BJ (cell line): ENCODE measurements around the gene GBA2. TPM values are rescaled to one million over a fixed set of nuclear protein-coding genes. Genes with fewer than 3 reads are reported as not detected.

Source experiments
- CTCF ChIA-PET: fragments of 350-600 bp; formaldehyde crosslinking; extraction: SDS; loops from one replicate; lab custom pipeline; 2021; ENCODE audit warnings: antibody characterized with exemption, inconsistent platforms; lab: Yijun Ruan, JAX
- POLR2A ChIA-PET: fragments of 300-600 bp; sonication (Branson Sonifier 250); formaldehyde crosslinking; extraction: SDS; loops from one replicate; lab custom pipeline; 2021; ENCODE audit warnings: antibody characterized with exemption; lab: Charles Lee
- DNase-seq: peaks from one replicate; pipeline ENCODE4 v3.0.0-alpha.2; 2011; ENCODE audit warnings: low read depth
- H3K27me3 ChIP-seq: 2 replicates; pipeline ENCODE4 v1.6.0; 2011; ENCODE audit warnings: low read length; ENCODE audit not compliant: control insufficient read depth, insufficient read depth
- H3K36me3 ChIP-seq: 2 replicates; pipeline ENCODE4 v1.5.1; 2011; ENCODE audit warnings: low read length; ENCODE audit not compliant: control insufficient read depth, insufficient read depth
- H3K4me3 ChIP-seq: 2 replicates; pipeline ENCODE4 v1.5.1; 2011; ENCODE audit warnings: low read depth, mild to moderate bottlenecking, control low read depth, low read length
- polyA plus RNA-seq: library from polyadenylated mRNA; depleted of rRNA; stranded (reverse); fragments of >200 nt; gene quantifications from 2 replicates; pipeline ENCODE4 v1.2.3, GENCODE V29; 2011
- TF ChIP-seq, protein P1 (sequence below): IDR thresholded peaks from 2 replicates; pipeline ENCODE4 v1.5.1; 2011; ENCODE audit warnings: low read depth, mild to moderate bottlenecking, control low read depth, inconsistent platforms, low read length, moderate library complexity; ENCODE audit not compliant: insufficient read depth

The GBA2 gene
- polyA plus RNA-seq, 1 experiment: 44.1 TPM

DNA sequence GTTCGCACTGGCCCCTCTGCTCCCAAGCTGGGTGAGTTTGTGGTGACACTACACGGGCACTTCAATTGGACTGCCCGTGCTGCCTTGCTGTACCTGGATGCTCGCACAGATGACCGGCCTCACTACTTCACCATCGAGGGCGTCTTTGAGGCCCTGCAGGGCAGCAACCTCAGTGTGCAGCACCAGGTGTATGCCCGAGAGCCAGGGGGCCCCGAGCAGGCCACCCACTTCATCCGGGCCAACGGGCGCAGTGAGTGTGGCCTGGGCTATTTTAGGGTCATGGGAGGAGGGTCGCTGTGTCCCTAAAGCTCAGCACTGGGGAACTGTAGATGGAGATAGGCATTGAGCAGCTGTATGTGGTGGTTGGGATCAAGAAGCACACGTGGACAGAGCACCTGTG is 43.8 kb upstream of the GBA2 start:
- TF ChIP-seq, protein P1, sequence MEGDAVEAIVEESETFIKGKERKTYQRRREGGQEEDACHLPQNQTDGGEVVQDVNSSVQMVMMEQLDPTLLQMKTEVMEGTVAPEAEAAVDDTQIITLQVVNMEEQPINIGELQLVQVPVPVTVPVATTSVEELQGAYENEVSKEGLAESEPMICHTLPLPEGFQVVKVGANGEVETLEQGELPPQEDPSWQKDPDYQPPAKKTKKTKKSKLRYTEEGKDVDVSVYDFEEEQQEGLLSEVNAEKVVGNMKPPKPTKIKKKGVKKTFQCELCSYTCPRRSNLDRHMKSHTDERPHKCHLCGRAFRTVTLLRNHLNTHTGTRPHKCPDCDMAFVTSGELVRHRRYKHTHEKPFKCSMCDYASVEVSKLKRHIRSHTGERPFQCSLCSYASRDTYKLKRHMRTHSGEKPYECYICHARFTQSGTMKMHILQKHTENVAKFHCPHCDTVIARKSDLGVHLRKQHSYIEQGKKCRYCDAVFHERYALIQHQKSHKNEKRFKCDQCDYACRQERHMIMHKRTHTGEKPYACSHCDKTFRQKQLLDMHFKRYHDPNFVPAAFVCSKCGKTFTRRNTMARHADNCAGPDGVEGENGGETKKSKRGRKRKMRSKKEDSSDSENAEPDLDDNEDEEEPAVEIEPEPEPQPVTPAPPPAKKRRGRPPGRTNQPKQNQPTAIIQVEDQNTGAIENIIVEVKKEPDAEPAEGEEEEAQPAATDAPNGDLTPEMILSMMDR: no peak
- H3K27me3 ChIP-seq: no peaks in the 10 kb centered on the region
- CTCF ChIA-PET: interaction anchor here (0.6 to 2.8 kb wide), 8 partner anchors 20 to 397 kb away, joined by 3 to 20 read pairs (median 4); partner anchors contain the start of genes HINT2 and SPAG8
- no peak for DNase-seq
- POLR2A ChIA-PET: no interaction called here
- peak overlapping the region; percentile 61 for H3K4me3 ChIP-seq
- no peaks in the 10 kb centered on the region; the same call in 1 of the 2 replicates for H3K36me3 ChIP-seq

DNA sequence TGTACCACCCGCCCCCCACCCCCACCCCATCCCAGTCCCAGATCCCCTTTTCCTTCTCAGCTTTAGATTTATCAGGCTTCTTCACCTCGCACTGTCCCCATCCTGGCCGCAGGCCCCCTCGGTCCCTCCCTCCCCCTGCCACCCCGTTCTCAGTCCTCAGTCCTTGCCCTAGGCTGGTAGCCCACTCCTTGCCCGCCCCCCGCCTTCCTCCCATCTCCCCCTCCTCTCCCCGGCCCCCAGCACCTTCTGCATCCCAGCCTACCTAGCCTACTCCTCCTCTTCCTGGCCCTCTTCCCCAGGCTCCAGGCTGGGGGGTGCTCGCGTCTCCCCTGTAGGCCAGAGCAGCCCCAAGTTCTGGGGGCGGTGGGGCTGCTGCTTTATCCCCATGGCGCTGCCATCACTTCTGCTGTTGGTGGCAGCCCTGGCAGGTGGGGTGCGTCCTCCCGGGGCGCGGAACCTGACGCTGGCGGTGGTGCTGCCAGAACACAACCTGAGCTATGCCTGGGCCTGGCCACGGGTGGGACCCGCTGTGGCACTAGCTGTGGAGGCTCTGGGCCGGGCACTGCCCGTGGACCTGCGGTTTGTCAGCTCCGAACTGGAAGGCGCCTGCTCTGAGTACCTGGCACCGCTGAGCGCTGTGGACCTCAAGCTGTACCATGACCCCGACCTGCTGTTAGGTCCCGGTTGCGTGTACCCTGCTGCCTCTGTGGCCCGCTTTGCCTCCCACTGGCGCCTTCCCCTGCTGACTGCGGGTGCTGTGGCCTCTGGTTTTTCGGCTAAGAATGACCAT is 43.2 kb upstream of the GBA2 start:
- no peaks in the 10 kb centered on the region for H3K27me3 ChIP-seq
- DNase-seq: no peak
- no peaks in the 10 kb centered on the region; the same call in 1 of the 2 replicates for H3K36me3 ChIP-seq
- TF ChIP-seq, protein P1: no peak
- POLR2A ChIA-PET: no interaction called here
- CTCF ChIA-PET: interaction anchor here (0.6 to 2.8 kb wide), 9 partner anchors 17 to 398 kb away, joined by 3 to 20 read pairs (median 4); partner anchors contain the start of genes HINT2 and SPAG8
- H3K4me3 ChIP-seq: peak overlapping the region; percentile 61

DNA sequence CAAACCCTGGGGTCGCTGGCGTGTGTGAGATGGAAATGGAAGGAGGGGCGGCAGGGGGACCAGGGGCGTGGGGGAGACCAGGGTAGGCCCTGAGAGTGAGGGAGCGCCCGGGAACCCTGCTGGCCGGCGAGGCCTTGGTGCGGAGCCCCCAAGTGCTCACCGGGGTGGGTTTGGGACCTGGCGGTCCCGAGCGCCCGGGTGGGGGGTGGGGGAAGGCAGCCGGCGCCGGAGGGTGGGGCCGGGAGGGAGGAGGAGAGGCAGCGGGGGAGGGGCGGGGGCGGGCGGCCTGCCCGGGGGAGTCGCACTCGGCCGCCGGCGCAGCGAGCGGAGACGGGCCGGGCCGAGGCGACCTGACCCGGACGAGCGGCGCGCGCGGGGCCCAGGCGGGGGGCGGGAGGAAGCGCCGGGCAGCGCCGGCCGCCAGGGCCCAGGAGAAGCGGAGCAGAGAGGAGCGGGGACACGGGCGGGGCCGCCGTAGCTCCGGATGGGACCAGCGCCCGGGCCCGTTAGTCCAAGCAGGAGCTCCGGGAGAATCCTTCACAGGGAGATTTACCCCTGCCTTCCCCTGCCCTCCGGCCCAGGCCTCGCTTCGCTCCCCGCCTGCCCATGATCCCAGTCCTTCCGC is 42.4 kb upstream of the GBA2 start, which contains the start of gene NPR2:
NPR2 (plus strand) TSS at position 295 of the 625 bp plus-strand sequence. CDS start 818 bp downstream, outside the sequence.
- no peaks in the 10 kb centered on the region; the same call in 1 of the 2 replicates for H3K36me3 ChIP-seq
- no peak for DNase-seq
- POLR2A ChIA-PET: no interaction called here

DNA sequence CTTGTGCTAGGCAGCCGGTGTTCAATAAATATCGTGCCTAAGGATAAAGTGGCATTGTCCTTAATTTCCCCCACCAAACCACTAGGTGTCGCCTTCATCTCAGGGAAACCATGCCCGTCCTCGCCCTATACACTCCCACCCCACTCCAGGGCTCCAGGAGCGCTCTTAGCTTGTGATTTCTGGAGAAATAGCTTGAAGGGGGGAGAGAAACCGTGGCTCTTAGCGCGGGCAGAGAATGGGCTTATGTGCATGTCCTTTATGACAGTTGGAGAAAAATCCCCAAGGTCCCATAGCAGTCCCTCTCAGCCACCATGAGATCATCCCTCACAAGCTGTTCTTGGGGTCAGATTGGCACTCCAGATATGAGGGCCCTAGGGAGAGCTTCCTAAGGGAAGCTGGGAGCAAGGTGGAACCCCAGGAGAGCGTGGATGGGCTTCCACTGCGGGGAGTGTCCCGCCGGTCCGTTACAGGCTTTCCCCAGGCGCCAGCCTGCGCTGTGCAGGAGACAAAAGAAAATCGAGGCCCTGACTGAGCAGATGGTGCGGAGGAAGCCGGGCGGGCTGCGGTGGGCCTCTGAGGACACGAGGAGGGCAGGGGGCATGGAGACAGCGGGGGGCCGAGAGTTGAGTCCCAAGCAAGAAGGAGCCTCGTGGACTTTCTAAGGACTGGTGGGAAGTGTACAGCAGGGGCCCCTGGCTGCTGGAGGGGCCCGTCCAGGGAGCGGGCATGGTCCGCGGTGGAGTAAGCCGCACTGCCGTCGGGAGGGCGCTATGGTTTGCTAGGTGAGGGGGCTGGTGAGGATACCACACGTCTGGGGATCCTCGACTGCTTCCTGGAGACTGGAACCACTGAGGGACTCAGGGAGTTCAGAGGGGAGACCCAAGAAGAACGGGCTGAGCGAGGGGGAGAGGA is 41.6 kb upstream of the GBA2 start:
- peak; percentile 18 for DNase-seq
- CTCF ChIA-PET: interaction anchor here (0.6 to 5.3 kb wide), 59 partner anchors 8 to 538 kb away, joined by 3 to 92 read pairs (median 4); partner anchors contain the start of genes CCDC107, CREB3, FAM221B and GBA2
- Histone ChIP-seq H3K27me3 (peaks cover 2% of the 10 kb centered on the region; the same call in 1 of the 2 replicates), H3K4me3 (peak overlapping the region; percentile 61), H3K36me3 (no peaks in the 10 kb centered on the region; the same call in 1 of the 2 replicates)
- TF ChIP-seq, protein P1: peak; percentile 85
- POLR2A ChIA-PET: no interaction called here

More for the DNA sequence above, 42.4 kb upstream of the GBA2 start, which contains the start of gene NPR2:
- CTCF ChIA-PET: interaction anchor here (0.6 to 2.8 kb wide), 6 partner anchors 16 to 116 kb away, joined by 3 to 20 read pairs (median 12); partner anchors contain the start of genes HINT2 and SPAG8
- H3K4me3 ChIP-seq: peak within 1 kb of the TSS; percentile 61
- H3K27me3 ChIP-seq: no peaks in the 10 kb centered on the region
- TF ChIP-seq, protein P1: no peak
